COLO668 (cell line): ENCODE data around the gene ATP8B1.
"Not testable (repeated sequence)": the region's sequence is repeated elsewhere in the genome, so short reads cannot be mapped to it uniquely, and the experiment has no call there.

Source experiments
- DNase-seq: peaks from one replicate; lab custom pipeline; 2025; ENCODE audit not compliant: unreplicated experiment; lab: John Stamatoyannopoulos, UW

The ATP8B1 gene

DNA sequence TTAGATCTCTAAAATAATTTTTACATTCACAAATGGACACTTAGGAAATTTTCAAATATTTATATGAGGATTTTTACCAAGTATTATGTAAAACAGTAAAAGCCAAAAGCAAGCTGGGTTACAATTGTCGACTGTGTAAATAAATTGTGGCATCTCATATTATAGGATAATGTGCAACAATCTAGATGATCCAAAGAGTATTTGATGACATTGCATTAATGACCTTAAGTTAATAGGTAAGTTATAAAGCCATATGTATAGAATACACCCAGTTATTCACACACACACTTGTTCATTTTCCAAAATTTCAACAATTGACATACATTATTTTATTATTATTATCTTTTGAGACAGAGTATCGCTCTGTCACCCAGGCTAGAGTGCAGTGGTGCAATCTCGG is 69.3 kb downstream of the ATP8B1 start:
- no peak for DNase-seq

DNA sequence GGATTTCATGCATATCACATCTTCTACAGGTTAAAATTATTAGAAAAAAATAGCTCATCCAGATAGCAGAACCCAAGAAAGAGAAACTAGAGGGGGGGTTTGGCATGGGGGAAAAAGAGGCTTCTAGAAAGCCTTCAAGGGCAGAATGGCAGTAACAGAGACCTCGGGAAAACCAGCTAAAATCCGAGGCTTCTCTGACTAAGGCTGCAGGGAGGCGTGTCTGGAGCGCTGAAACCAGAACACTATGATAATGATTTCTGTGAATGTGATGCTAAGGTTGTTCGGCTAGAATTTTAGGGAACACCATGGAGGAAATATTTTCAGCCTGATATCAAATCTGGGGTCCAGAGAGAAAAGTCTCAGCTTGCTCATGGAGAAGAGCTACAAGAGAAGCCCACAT is 73.0 kb downstream of the ATP8B1 start:
- DNase-seq = no peak

DNA sequence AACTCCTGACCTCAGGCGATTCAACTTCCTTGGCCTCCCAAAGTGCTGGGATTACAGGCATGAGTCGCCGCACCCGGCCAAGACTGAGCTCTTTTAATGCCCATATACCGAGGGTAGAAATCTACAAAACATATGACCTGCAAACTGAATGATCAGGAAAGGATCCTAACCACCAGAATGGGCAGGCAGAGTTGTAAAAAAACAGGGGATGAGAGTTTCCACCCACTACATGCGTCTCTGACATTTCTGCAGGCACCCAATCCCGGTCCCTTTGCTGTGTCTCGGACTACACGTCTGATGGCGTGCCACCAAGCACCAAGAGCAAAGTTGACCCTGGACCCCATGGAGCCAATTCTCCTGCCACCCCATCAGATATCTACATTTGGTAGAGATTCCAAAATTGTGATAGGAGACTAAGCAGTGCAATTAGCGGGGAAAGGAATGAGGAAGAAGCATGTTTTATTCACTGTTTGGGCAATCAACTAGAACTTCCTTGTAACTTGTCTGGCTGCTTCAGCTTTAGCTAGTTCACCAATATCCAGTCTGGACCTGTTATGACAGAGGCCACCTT is 74.1 kb downstream of the ATP8B1 start:
- DNase-seq = no peak

DNA sequence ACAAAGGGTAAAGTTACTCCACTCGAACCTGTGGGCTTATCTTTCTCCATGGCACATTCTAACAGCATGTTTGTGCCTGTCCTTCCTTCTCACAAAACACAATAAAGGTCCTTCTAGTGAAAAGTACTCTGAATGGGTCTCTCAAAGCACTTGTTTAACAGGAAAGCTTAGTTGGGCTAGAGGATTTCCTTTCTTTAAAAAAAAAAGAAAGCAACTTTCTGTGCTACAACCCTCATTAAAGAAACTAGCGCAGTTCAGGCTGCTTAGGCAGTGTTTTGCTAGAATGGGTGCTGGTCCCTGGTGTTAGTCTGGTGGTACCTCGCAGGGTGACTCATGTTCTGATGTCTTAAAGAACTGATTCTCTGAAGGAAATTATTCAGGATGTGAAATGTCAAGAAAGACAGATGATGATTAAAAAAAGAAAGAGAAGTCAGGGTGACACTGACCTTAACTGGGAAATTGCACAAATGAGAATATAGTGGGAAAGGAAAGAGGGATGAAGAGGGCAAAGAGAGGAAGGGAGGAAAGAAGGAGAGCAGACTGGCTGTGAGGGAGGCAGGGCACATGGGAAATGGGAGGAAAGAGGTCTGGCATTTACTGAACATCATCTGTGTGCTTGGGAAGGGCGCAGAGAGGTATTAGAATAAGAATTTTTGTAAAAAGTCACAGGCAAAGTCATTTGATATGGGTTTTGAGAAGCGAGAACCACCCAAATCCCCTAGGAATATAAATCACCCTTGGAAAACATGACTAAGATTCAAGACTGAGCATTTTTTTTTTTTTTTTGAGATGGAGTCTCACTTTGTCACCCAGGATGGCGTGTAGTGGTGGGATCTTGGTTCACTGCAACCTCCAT is 74.9 kb downstream of the ATP8B1 start:
- no peak for DNase-seq

DNA sequence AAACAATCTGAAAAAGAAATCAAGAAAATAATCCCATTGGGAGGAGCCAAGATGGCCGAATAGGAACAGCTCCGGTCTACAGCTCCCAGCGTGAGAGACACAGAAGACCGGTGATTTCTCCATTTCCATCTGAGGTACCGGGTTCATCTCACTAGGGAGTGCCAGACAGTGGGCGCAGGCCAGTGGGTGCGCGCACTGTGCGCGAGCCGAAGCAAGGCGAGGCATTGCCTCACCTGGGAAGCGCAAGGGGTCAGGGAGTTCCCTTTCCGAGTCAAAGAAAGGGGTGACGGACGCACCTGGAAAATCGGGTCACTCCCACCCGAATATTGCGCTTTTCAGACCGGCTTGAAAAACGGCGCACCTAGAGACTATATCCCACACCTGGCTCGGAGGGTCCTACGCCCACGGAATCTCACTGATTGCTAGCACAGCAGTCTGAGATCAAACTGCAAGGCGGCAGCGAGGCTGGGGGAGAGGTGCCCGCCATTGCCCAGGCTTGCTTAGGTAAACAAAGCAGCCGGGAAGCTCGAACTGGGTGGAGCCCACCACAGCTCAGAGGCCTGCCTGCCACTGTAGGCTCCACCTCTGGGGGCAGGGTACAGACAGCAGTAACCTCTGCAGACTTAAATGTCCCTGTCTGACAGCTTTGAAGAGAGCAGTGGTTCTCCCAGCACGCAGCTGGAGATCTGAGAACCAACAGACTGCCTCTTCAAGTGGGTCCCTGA is 83.7 kb downstream of the ATP8B1 start:
- not testable (repeated sequence) for DNase-seq

DNA sequence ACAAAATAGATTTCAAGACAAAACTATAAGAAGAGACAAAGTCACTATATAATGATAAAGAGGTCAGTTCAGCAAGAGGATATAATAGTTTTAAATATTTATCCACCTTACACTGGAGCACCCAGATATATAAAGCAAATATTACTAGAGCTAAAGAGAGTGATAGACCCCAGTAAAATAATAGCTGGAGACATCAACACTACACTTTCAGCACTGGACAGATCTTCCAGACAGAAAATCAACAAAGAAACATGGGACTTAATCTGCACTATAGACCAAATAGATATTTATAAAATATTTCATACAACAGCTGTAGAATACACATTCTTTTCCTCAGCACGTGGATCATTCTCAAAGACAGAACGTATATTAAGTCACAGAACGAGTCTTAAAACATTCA is 86.6 kb downstream of the ATP8B1 start:
- DNase-seq = no peak

DNA sequence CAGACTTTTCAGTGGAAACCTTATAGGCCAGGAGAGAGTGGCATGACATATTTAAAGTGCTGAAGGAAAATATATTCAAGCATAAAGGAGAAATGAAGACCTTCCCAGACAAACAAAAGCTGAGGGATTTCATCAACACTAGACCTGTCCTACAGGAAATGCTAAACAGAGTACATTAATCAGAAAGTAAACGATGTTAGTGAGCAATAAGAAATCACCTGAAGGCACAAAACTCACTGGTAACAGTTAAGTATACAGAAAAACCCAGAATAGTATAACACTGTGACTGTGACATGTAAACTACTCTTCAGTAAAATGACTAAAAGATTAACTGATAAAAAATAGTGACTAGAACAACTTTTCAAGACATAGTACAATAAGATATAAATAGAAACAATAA is 87.4 kb downstream of the ATP8B1 start:
- DNase-seq = no peak

DNA sequence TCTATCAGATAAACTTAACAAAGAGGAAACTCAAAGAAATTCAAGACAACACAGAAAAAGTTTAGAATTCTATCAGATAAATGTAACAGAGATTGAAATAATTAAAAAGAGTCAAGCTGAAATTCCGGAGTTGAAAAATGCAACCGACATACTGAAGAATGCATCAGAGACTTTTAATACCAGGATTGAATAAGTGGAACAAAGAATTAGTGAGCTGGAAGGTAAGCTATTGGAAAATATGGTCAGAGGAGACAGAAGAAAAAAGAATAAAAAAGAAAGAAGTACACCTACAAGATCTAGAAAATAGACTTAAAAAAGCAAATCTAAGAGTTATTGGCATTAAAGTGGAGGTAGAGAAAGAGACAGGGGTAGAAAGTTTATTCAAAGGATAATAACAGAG is 88.0 kb downstream of the ATP8B1 start:
- DNase-seq = no peak

DNA sequence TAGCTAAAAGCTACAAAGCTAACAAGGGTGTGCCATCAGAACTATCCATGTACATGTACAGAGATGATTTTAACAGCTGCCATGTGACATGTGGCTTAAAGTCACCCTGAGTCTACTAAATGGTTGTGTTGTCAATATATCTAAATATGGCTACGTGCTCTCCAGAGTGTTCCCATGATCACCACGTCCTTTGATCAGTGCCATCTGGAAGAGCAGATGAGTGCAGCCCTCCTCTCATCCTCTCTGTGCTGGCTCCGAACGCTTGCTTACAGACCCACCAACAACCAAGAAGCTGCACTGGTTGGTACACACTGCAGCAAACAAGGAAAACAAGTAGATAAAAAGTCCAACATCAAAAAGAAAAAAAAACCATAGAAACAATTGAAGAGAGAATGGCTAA is 92.9 kb downstream of the ATP8B1 start:
- no peak for DNase-seq

DNA sequence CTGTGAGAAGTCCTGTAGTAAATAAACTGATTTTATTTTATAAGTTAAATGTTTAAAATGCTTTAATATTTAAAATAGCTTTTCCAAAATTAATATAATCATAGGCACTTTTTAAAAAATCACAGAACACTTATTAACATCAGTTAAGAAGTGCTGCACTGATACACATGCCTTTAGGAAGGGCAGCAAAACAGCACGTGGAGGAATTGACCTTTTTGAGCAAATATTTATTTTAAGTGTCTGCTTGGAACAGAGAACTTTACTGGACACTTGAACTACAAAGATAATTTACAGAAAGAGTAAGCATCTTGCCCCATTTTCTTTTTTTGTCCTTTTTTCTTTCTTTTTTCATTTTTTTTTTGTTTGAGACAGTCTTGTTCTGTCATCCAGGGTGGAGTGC is 93.8 kb downstream of the ATP8B1 start:
- DNase-seq = no peak

DNA sequence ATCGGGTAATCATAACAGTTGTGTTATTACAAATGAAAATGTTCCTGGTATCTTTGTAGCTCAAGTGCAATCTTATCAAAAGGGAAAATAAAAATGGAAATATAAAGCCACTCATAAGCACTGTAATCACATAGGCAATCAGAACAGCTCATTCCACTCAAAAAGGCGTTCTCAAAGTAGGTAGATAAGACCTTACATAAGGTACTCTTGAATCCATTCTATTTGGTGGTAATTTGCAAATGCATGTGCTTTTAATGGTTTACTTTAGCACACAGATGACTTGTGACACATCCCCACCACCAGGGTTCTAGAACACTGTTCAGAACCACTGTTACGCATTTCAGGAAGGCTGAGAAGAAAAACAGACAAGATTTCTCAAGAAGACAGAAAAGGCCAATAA is 94.8 kb downstream of the ATP8B1 start:
- DNase-seq = no peak

DNA sequence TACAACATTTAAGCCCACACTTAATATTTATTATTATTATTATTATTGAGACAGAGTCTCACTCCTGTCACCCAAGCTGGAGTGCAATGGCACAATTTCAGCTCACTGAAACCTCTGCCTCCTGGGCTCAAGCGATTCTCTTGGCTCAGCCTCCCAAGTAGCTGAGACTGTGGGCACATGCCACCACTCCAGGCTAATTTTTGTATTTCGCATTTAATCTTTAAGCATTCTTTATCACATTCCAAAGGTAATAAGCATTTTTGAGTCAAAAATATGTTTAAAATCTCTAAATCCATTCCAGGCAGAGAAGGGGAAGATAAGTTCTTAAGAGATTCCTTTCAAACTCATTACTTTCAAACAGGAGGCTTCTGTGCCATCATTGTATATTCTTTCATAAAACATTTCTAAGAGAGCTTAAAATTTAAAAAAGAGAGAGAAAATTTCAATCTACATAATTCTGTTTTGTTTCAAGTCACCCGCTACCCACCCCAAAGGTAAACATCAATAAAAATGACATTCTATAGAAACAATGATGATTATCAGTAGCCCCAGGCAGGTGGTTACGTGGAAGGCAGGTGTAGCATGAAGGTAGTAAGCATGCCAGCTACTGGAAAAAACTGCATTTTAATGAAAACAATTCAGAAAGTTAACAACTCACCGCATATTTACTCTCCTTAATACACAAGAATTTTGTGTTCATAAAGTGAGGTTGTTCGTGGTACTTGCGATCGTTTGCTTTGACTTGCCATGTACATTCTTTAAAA is 97.1 kb downstream of the ATP8B1 start:
- DNase-seq = peak; percentile 56

DNA sequence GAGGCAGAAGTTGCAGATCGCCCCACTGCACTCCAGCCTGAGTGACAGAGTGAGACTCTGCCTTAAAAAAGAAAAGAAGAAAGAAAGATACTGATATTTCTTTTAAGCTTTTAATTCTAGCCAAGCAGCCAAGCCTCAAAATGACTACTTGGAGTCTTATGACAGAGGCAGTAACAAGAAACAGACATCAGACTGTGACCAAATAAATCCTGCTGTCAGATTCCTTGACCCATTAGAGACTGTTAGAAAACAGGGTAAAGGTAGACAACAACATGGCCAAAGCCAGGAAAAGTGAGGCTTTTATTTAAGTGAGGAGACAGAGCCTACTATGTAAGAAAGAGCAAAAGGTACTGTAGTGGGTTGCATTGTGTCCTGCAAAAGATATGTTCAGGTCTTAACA is 98.1 kb downstream of the ATP8B1 start:
- DNase-seq = no peak

DNA sequence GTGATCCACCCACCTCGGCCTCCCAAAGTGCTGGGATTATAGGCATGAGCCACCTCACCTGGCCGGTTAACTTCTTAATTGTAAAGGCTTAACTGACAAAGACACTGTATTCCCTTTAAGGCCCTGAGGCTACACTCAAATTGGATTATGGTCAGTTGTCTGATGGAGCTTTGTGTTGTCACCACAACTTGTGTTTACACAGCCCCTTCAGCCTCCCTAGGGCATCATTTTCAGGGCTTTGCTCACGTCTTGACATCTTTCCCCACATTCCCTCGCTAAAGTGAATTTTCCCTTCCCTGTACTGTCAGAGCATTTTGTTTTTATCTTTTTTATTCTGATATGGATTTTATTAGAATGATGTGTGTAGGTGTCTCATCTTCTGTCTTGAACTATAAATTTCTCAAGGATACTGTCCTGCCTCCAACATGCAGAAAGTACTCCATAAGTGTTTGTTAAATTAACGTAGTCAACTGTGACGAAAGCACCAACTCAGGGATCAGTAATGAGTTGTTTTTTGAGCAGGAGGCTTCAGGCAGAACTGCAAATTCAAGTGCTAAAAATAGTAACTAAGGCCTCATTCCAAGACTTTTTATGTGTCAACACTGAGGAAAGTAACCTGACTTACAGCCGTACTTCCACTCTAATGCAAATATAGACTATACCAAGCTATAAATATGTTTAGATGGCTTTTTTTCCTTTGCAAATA is 104.4 kb downstream of the ATP8B1 start:
- no peak for DNase-seq

DNA sequence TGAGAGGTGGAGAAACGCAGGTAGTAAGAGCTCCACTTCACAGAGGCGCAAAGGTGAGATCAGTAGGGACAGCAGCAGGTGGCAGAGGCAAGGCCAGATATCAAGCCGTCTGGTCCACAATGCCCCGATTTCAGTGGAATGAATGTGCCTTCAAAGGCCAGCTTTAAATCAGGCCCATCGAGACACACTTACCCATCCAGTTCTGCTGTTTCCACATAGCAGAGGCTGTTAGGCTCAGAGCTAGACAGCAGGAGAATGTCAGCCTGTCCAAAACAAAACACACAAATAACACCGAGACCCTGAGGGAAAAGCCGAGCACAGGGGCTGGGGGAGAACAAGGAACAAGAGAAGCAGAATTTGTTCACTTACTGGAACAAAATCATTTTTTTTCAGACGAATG is 105.7 kb downstream of the ATP8B1 start:
- DNase-seq = no peak

DNA sequence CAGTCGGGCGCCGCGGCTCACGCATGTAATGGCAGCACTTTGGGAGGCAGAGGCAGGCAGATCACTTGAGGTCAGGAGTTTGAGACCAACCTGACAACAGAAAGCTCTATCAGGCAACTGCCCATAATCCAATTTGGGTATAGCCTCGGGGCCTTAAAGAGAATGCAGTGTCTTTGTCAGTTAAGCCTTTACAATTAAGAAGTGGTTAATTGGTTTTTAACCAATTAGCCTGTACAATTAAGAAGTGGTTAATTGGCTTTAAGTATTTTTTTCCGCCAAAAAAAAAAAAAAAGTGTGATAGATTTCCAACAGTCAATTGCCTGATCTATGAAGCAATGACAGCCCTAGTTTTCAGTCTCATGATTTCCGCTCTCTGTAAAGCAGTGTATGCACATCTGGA is 106.8 kb downstream of the ATP8B1 start:
- no peak for DNase-seq

DNA sequence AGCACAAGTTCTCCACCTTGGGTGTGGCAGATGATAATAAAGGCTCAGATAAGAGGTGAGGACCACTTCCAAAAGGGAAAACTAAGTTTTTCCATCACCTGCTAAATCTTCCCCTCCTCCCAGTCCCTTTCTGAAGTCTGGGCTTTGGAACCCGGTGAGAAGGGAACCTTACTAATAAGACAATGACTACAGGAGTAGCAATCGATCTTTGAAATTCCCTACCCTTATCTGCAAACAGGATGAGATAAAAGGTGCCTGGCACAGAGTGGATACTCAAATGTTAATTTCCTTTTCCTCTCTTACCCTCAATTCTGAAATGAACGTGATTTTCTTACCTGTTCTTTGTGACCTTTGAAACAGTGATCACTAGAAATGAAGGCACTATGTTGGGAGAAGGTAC is 111.8 kb downstream of the ATP8B1 start:
- no peak for DNase-seq

DNA sequence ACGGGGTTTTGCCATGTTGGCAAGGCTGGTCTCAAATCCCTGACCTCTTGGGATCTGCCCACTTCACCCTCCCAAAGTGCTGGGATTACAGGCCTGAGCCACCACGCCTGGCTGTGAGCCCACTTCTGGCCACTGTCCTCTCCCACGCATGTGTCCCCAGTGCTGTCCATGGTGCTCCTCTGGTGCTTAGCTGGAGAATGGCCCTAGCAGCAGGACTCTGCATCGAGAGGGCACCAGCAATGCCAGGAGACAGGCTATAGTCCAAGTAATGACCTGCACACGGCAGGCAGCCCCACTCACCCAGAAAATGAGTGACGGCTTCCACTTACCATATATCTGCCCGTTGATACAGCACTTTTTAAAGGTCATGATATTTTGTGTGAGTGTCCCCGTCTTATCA is 115.1 kb downstream of the ATP8B1 start:
- no peak for DNase-seq

DNA sequence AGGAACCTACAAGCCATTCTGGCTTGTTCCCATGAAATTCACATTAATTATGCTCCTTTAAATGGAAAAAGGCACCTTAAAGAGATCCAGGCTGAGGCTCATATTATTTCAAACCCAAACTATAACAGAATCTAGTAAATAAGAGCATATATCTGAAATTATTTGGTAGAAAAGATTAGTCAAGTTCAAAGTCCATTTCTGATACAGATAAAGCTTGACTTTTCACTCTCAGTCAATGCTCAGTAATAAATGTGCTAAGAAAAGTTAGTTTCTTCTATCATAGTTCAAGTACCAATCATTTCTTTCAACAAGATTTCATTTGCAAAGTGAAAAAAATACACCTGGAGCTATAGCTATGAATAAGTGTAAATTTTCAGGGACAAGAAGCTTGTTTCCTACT is 119.6 kb downstream of the ATP8B1 start:
- no peak for DNase-seq

DNA sequence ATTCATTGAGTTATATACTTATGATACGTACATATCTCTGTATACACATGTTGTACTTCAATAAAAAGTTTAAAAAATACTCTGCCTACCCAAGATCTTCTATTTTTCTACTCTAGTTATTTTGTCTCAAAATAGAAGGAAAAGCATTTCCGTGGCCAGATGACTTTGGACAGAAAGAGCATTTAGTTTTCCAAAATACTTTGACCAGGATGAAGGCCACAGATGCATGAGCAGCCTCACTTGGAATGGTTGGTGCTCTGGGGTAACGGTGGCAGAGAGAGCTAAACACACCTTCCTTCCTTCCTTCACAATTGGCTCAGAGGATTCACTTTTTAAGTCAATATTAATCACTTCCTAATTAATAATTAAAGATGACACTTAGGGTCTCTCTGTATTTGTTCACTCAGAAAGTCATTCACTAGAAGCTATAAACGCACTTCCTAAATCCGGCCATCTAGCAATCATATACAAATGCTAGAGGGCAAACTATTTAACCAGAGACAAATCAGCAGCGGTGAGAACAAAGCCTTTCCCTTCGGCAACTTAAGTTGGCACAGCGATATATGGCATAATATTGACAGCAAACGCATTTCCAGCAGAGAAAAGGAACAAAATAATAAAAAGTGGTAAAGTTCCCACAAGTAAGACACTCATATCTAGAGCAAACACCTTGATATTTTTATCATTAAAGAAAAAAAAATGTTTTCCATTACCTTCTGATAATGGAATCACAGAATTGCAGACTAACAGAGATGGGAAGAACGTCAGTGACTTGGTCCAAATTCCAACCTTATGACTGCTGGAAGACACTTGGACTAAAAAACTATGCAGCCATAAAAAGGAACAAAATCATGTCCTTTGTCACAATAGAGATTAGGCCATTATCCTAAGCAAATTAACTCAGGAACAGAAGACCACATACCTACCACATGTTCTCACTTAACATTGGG is 125.6 kb downstream of the ATP8B1 start:
- no peak for DNase-seq
